ENCODE results near the gene ALX4.

DNA sequence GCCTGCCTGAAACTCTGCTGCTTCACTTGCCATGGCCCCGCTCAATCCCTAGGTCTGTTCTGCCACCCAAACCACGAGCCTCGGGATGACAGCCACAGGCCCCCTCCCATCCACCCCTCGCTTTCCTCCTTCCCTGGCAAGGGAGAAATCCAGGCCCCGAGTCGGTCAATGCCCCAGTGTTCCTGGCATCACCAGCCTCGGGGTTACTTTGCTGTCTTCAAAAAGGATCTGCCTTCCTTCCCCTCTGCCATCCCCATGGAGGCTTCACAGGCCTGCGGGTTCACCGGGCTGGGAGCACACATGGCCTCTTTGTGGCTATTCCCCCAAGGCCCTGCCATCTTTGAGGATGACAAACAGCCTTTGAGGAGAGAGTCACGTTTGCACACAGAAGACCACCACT lies 38.8 kb upstream of the ALX4 start:
- TF ChIP-seq POLR2AphosphoS5 (IDR thresholded peaks at IDR 0.05) (no peak), POLR2A (IDR thresholded peaks at IDR 0.05) (no peak)
- TF ChIP-seq, protein P1, sequence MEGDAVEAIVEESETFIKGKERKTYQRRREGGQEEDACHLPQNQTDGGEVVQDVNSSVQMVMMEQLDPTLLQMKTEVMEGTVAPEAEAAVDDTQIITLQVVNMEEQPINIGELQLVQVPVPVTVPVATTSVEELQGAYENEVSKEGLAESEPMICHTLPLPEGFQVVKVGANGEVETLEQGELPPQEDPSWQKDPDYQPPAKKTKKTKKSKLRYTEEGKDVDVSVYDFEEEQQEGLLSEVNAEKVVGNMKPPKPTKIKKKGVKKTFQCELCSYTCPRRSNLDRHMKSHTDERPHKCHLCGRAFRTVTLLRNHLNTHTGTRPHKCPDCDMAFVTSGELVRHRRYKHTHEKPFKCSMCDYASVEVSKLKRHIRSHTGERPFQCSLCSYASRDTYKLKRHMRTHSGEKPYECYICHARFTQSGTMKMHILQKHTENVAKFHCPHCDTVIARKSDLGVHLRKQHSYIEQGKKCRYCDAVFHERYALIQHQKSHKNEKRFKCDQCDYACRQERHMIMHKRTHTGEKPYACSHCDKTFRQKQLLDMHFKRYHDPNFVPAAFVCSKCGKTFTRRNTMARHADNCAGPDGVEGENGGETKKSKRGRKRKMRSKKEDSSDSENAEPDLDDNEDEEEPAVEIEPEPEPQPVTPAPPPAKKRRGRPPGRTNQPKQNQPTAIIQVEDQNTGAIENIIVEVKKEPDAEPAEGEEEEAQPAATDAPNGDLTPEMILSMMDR (IDR thresholded peaks at IDR 0.05): no peak

Measured in suprapubic skin (tissue), 4 donors.